ENCODE data around the gene APCDD1L.

The APCDD1L gene

GRCh38 chr20:58515233-58516212 lies at the start of gene APCDD1L:
TSS of gene APCDD1L (minus strand) at chr20:58515399. CDS start at chr20:58514707, 692 bp downstream.
- DNase-seq (ENCODE audit: low read depth): peak; percentile 78

- no peak for DNase-seq (ENCODE audit: low read depth)
Measured at GRCh38 chr20:58559368-58559729, 44.1 kb upstream of the APCDD1L start.

- no peak for DNase-seq (ENCODE audit: low read depth)
Measured at GRCh38 chr20:58558486-58559367, 43.5 kb upstream of the APCDD1L start.

- DNase-seq (ENCODE audit: low read depth): peak; percentile 65
Measured at GRCh38 chr20:58557733-58558342, 42.6 kb upstream of the APCDD1L start.

- DNase-seq (ENCODE audit: low read depth): no peak
Measured at GRCh38 chr20:58556961-58557360, 41.8 kb upstream of the APCDD1L start.

GRCh38 chr20:58555078-58555765 lies 40.0 kb upstream of the APCDD1L start:
- peak; percentile 89 for DNase-seq (ENCODE audit: low read depth)

GRCh38 chr20:58554541-58554940 lies 39.3 kb upstream of the APCDD1L start:
- peak; percentile 26 for DNase-seq (ENCODE audit: low read depth)

- peak; percentile 66 for DNase-seq (ENCODE audit: low read depth)
Measured at GRCh38 chr20:58553841-58554240, 38.6 kb upstream of the APCDD1L start.

GRCh38 chr20:58553166-58553696 lies 38.0 kb upstream of the APCDD1L start:
- no peak for DNase-seq (ENCODE audit: low read depth)

- no peak for DNase-seq (ENCODE audit: low read depth)
Measured at GRCh38 chr20:58552366-58552934, 37.3 kb upstream of the APCDD1L start.

GRCh38 chr20:58551631-58552030 lies 36.4 kb upstream of the APCDD1L start:
- no peak for DNase-seq (ENCODE audit: low read depth)

GRCh38 chr20:58550275-58551059 lies 35.3 kb upstream of the APCDD1L start:
- peak; percentile 98 for DNase-seq (ENCODE audit: low read depth)

- DNase-seq (ENCODE audit: low read depth): no peak
Measured at GRCh38 chr20:58549231-58550209, 34.3 kb upstream of the APCDD1L start.

- DNase-seq (ENCODE audit: low read depth): peak; percentile 71
Measured at GRCh38 chr20:58547623-58548475, 32.6 kb upstream of the APCDD1L start.

- no peak for DNase-seq (ENCODE audit: low read depth)
Measured at GRCh38 chr20:58546756-58547622, 31.8 kb upstream of the APCDD1L start.

- no peak for DNase-seq (ENCODE audit: low read depth)
Measured at GRCh38 chr20:58546416-58546711, 31.2 kb upstream of the APCDD1L start.

Measured in EH (cell line).